D721Med (cell line): ENCODE measurements around the gene HSF2BP.

Experiments
- DNase-seq: peaks from one replicate; pipeline ENCODE4 v3.0.0; 2011; ENCODE audit warnings: low spot score; ENCODE audit not compliant: insufficient read length
- FAIRE-seq: peaks from 2 replicates; lab custom pipeline; 2011; peaks lifted over from hg19 to GRCh38; lab: Jason Lieb, UNC
- TF ChIP-seq, protein P1 (sequence below): IDR thresholded peaks from 2 replicates; pipeline ENCODE4 v1.5.1; 2012; ENCODE audit warnings: mild to moderate bottlenecking, control low read depth; ENCODE audit not compliant: insufficient read depth; ENCODE audit errors: missing control alignments

The HSF2BP gene

DNA sequence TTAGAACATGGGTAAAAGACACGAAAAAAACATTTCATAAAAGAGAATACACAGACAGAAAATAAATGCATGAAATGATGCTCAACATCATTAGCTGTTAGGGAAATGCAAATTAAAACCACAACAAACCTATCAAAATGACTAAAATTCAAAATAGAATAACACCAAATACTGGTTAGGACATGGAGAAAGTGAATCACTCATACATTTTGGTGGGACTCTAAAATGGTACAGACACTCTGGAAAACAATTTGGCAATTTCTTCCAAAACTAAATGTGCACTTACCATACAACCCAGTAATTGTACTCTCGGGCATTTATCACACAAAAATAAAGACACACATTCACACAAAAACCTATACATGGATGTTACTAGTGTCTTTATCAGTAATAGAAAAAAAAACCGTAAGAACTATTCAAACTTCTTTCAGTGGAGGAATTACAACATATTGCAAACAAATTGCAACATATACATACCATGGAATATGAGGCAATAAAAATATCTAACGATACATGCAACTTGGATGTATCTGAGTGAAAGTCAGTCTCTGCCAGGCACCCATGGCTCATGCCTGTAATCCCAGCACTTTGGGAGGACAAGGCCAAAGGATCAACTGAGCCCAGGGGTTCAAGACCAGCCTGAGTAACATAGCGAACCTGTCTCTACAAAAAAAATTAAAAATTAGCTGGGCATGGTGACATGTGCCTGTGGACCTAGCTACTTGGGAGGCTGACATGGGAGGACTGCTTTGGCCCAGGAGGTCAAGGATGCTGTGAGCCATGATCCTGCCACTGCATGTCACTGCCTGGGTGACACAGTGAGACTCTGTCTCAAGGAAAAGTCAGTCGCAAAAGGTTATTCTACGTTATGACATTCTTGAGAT is 19.6 kb downstream of the HSF2BP start:
- TF ChIP-seq, protein P1, sequence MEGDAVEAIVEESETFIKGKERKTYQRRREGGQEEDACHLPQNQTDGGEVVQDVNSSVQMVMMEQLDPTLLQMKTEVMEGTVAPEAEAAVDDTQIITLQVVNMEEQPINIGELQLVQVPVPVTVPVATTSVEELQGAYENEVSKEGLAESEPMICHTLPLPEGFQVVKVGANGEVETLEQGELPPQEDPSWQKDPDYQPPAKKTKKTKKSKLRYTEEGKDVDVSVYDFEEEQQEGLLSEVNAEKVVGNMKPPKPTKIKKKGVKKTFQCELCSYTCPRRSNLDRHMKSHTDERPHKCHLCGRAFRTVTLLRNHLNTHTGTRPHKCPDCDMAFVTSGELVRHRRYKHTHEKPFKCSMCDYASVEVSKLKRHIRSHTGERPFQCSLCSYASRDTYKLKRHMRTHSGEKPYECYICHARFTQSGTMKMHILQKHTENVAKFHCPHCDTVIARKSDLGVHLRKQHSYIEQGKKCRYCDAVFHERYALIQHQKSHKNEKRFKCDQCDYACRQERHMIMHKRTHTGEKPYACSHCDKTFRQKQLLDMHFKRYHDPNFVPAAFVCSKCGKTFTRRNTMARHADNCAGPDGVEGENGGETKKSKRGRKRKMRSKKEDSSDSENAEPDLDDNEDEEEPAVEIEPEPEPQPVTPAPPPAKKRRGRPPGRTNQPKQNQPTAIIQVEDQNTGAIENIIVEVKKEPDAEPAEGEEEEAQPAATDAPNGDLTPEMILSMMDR, result no peak
- DNase-seq (no peak), FAIRE-seq (no peak)

DNA sequence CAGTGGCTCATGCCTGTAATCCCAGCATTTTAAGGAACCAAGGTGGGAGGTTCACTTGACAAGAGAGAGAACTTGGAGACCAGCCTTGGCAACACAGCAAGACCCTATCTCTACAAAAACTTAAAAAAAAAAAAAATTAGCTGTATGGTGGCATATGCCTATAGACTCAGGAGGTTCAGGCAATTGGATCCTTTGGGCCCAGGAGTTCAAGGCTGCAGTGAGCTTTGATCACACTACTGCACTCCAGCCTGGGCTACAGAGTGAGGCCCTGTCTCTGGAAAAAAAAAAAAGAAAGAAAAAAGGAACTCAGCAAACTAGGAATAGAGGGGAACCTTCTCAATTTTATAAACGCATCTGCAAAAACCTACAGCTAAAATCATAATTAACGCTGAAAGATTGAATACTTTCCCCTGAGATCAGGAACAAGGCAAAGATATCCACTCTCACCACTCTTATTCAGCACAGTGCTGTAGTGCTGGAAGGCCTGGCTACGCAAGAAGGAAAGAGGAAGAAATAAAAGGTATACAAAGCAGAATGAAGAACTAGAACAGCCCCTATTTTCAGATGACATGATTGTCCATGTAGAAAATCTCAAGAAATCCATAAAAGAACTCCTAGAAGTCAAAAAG is 21.6 kb downstream of the HSF2BP start:
- FAIRE-seq, result no peak

DNA sequence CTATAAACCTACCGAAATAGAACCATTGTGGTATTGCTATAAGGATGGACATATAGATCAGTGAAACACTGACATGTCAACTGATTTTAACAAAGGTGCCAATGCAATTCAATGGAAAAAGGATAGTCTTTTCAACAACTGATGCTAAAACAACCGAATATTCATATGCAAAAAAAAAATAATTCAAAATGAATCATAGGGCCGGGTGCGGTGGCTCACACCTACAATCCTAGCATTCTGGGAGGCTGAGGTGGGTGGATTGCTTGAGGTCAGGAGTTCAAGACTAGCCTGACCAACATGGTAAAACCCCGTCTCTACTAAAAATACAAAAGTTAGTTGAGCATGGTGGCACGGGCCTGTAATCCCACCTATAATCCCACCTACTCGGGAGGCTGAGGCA is 23.9 kb downstream of the HSF2BP start:
- FAIRE-seq (no peak), DNase-seq (no peak)
- TF ChIP-seq, protein P1, result no peak

More for the DNA sequence above, 21.6 kb downstream of the HSF2BP start:
- no peak for DNase-seq
- TF ChIP-seq, protein P1, result no peak

DNA sequence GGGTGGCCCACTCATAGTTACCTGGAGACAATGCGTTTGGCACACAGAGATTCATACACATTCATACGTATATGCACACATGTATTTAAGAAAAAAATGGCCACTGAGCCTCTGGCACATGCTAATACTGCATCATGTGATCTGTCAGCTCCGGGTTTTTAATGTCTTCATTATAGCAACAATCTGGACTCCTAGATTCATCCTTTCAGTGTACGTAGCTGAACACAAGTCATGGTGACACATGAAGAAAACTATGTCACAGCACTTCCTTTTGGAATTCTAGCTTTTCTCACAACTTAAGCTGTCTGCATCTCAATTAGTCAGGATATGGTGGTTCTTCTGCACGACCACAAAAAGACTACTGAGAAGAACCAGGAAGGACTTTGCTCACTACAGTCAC is 24.7 kb downstream of the HSF2BP start:
- FAIRE-seq, result no peak
- TF ChIP-seq, protein P1, result no peak
- DNase-seq, result no peak

DNA sequence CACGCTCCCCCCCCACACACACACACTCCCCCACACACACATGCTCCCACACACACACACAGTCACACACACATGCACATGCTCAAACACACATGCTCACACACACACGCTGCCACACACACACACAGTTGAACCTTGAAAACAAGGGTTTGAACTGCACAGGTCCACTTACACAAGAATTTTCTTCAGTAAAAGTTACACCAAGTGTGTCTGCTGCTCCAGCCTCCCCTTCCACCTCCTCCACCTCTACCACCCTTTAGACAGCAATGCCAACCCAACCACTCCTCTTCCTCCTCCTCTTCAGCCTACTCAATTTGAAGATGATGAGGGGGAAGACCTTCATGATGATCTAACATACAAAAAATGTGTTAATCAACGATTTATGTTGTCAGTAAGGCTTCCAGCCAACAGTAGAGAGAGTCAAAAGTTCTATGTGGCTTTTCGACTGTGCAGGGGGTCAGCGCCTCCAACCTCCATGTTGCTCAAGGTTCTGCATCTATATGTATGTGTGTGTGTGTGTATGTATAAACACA is 26.8 kb downstream of the HSF2BP start:
- DNase-seq (no peak), FAIRE-seq (no peak)
- TF ChIP-seq, protein P1, result no peak

DNA sequence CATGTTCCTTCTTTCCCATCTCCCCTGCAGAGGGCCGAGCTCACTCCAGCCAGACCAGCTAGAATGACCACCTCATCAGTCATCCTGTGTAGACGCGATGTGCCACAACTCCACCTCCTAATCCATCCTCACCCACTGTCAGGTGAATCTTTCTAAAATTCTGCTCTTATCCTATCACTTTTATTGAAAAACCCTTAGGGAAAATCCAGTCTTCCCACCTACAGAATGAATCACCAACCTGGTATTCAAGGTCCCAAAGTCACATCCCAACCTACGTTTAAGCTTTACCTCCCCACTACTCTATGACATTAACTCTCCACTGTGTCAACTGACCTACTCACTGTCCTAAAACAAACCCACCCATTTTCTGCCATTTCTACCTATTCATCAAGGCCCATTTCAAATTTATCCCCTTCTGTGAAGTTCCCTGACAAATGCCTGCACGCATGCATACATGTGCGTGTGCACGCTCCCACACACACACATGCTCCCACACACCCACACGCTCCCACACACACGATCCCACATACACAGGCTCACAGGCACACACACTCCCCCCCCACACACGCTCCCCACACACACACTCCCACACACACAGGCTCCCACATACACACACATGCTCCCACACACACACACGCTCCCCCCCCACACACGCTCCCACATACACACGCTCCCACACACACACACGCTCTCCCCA is 27.7 kb downstream of the HSF2BP start:
- FAIRE-seq (no peak), DNase-seq (no peak)
- TF ChIP-seq, protein P1, result no peak
